Cardiac fibroblast (primary cell): ENCODE results near the gene USP2.
A peak's percentile ranks its signal among the peaks of the same experiment; 100 is the strongest.

Experiments used
- DNase-seq, 2 donors: peaks; one replicate each; pipeline versions ENCODE4 v3.0.0 to v3.0.0-alpha.2; 2010; ENCODE audit warnings: low read depth in 2 of 2
- H3K4me3 ChIP-seq, 2 donors: replicated peaks in 1 of 2; 1 replicate in 1 of 2; 2 replicates in 1 of 2; pipeline ENCODE4 v1.5.1; 2011; ENCODE audit warnings: low read depth in 2 of 2, low read length in 2 of 2, mild to moderate bottlenecking in 2 of 2, moderate library complexity in 1 of 2
- TF ChIP-seq, protein P1 (sequence below): IDR thresholded peaks from one replicate; pipeline ENCODE4 v1.5.1; 2011; ENCODE audit warnings: low read depth, mild to moderate bottlenecking, low read length, inconsistent platforms

USP2 gene

GRCh38 chr11:119402470-119402869 is 21.0 kb upstream of the USP2 start:
- no peak overlapping the region for H3K4me3 ChIP-seq
- TF ChIP-seq, protein P1, sequence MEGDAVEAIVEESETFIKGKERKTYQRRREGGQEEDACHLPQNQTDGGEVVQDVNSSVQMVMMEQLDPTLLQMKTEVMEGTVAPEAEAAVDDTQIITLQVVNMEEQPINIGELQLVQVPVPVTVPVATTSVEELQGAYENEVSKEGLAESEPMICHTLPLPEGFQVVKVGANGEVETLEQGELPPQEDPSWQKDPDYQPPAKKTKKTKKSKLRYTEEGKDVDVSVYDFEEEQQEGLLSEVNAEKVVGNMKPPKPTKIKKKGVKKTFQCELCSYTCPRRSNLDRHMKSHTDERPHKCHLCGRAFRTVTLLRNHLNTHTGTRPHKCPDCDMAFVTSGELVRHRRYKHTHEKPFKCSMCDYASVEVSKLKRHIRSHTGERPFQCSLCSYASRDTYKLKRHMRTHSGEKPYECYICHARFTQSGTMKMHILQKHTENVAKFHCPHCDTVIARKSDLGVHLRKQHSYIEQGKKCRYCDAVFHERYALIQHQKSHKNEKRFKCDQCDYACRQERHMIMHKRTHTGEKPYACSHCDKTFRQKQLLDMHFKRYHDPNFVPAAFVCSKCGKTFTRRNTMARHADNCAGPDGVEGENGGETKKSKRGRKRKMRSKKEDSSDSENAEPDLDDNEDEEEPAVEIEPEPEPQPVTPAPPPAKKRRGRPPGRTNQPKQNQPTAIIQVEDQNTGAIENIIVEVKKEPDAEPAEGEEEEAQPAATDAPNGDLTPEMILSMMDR, result no peak
- no peak for DNase-seq

DNA sequence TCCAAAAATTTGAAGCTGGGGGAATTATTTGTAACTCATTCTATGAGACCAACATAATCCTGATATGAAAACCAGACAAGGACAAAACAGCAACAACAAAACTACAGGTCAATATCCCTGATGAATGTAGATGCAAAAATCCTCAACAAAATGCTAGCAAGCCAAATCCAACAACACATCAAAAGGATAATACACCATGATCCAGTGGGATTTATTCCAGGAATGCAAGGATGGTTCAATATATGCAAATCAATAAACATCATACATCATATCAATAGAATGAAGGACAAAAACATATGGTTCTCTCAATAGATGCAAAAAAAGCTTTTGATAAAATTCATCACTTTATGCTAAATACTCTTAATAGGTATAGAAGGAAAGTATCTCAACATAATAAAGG is 19.4 kb upstream of the USP2 start:
- no peak for DNase-seq
- no peak overlapping the region for H3K4me3 ChIP-seq
- TF ChIP-seq, protein P1, result no peak

DNA sequence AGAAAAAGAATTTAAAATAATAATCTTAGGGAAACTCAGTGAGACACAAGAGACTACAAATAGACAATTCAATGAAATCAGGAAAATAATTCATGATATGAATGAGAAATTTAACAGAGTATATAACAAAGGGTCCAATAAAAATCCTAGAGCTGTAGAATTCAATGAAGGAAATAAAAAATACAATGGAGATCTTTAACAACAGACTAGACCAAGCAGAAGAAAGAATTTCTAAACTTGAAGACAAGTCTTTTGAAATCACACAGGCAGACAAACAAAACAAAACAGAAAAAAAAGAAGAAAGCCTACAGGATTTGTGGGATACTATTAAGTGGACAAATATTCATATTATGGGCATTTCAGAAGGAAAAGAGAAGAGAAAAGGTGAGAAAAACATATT is 16.2 kb upstream of the USP2 start:
- no peak for DNase-seq
- no peak overlapping the region for H3K4me3 ChIP-seq
- TF ChIP-seq, protein P1, result no peak

DNA sequence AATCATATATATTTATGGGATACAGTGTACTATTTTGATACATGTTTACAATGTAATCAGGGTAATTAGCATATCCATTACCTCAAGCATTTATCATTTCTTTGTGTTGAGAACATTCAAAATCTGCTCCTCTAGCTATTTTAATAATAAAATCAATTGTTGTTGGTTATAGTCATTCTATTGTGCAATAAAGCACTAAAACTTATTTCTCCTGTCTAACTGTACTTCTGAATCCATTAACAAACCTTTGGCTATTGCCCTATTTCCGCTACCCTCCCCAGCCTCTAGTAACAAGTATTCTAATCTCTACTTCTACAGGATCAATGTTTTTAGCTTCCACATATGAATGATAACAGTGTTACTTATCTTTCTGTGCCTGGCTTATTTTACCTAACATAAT is 15.3 kb upstream of the USP2 start:
- no peak for DNase-seq
- no peak overlapping the region for H3K4me3 ChIP-seq
- TF ChIP-seq, protein P1, result no peak

- TF ChIP-seq, protein P1, result no peak
- H3K4me3 ChIP-seq, result no peak overlapping the region
- DNase-seq, result no peak
These were observed 9.8 kb upstream of the USP2 start for GRCh38 chr11:119391275-119391674.

GRCh38 chr11:119389611-119390254 is 8.2 kb upstream of the USP2 start:
- no peak for DNase-seq
- H3K4me3 ChIP-seq, result no peak overlapping the region
- TF ChIP-seq, protein P1, result peak; percentile 56

GRCh38 chr11:119388103-119388502 is 6.6 kb upstream of the USP2 start:
- no peak for DNase-seq
- TF ChIP-seq, protein P1, result no peak
- no peak overlapping the region for H3K4me3 ChIP-seq
